GM19099 (cell line): ENCODE data around the gene NUP62.
A peak's percentile ranks its signal among the peaks of the same experiment; 100 is the strongest.

Experiments used
- POLR2A ChIP-seq: IDR thresholded peaks from 3 replicates; pipeline ENCODE4 v1.6.1; 2011; ENCODE audit warnings: low read depth; ENCODE audit not compliant: insufficient read length; ENCODE audit errors: extremely low read depth

NUP62 gene

GRCh38 chr19:49860336-49861102 is 68.8 kb downstream of the NUP62 start:
- no peak for TF ChIP-seq POLR2A

GRCh38 chr19:49859682-49860335 is 69.5 kb downstream of the NUP62 start:
- TF ChIP-seq POLR2A = no peak

GRCh38 chr19:49858088-49858985 is 71.0 kb downstream of the NUP62 start:
- TF ChIP-seq POLR2A = peak; percentile 18

- no peak for TF ChIP-seq POLR2A
Observed at GRCh38 chr19:49857838-49858087, 71.5 kb downstream of the NUP62 start.

- no peak for TF ChIP-seq POLR2A
Observed at GRCh38 chr19:49857061-49857837, 72.1 kb downstream of the NUP62 start.
